HG03097 (cell line): ENCODE data around the gene UFD1.
"Not testable (repeated sequence)": the region's sequence is repeated elsewhere in the genome, so short reads cannot be mapped to it uniquely, and the experiment has no call there.

Experiments used
- ATAC-seq: cut with Tn5 transposase; IDR thresholded peaks from one replicate; pipeline ENCODE4 v1.9.1; 2021; ENCODE audit not compliant: unreplicated experiment, low FRiP score

UFD1 gene

DNA sequence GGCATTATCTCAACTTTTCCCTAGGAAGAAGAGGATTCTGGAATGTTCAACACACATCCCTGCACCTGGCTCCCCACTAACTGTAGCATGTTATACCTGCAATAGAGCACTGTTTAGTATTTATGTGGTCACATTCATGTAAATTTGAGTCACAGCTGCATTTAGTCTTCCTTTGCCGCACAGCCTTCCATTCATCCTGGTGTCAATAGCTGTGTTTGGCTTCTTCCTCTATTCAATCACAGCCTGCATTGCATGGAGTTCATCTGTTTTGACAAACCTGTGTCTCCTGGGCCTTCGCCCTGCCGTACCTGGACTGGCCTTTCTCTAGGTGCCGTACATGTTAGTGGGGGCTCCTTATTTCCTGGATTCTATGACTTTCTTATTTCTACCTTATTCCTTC, 27.4 kb downstream of the UFD1 start:
- no peak for ATAC-seq

- no peak for ATAC-seq
Measured at GRCh38 chr22:19450363-19451175, 28.4 kb downstream of the UFD1 start.

- ATAC-seq = no peak
Measured at GRCh38 chr22:19449422-19449767, 29.6 kb downstream of the UFD1 start.

GRCh38 chr22:19448739-19449421, 30.1 kb downstream of the UFD1 start:
- ATAC-seq = no peak

- ATAC-seq = peak; percentile 36
Measured at GRCh38 chr22:19448076-19448607, 30.9 kb downstream of the UFD1 start.

GRCh38 chr22:19447330-19448075, 31.5 kb downstream of the UFD1 start, which contains the start of gene C22orf39:
C22orf39 (minus strand) TSS chr22:19447711; CDS start chr22:19447688, 23 bp downstream.
- ATAC-seq = peak; percentile 75

DNA sequence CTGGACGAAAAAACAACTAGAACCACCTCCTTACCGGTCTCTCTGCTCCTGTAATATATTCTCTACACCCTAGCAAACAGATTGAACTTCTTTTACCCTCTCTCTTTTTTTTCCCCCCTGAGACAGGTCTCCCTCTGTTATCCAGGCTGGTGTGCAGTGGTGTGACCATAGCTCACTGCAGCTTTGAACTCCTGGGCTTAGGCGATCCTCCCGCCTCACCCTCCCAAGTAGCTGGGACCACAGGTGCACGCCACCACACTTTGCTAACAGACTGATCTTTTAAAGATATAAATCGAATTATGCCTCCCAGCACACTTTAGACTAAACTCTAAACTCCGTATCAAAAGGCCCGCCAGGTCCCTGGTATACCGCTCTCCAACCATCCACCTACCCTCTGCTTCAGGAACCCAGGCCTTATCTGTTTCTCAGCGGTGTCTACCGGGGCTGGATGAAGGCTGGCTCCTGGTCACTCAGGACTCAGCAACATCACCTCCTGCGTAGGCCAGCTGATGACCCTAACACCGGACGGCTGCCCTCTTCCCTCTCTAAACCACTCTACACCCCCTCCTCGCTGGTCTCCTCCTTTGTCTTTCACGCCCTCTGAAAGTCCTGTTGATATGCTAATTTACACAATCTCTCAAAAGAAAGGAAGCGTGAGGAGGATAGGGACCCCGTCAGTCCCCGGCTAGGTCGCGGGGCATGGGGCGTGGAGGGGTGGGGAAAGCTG, 32.2 kb downstream of the UFD1 start:
- no peak for ATAC-seq

DNA sequence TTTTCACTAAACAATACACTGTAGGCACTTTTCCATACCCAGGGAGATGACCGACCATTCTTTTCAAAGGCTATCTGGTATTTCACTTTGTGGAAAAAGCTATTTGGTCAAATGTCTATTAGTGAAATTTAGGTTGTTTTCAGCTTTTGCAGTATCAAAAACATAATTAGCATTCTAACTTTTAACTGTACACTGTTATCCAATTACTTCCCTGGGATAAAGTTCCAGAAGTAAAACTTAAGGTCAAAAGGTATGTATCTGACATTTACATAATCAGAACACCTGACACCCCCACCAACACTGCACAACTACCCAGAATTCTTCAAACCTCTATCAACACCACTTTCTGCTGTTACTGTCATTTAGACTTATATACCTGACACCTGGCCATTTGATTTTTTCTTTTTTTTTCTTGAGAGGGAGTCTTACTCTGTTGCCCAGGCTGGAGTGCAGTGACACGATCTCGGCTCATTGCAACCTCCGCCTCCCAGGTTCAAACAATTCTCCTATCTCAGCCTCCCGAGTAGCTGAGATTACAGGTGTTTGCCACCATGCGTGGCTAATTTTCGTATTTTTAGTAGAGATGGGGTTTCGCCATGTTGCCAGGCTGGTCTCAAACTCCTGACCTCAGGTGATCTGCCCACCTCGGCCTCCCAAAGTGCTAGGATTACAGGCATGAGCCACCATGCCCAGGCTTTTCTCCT, 33.6 kb downstream of the UFD1 start:
- ATAC-seq = not testable (repeated sequence)

GRCh38 chr22:19443544-19444211, 35.3 kb downstream of the UFD1 start:
- no peak for ATAC-seq

DNA sequence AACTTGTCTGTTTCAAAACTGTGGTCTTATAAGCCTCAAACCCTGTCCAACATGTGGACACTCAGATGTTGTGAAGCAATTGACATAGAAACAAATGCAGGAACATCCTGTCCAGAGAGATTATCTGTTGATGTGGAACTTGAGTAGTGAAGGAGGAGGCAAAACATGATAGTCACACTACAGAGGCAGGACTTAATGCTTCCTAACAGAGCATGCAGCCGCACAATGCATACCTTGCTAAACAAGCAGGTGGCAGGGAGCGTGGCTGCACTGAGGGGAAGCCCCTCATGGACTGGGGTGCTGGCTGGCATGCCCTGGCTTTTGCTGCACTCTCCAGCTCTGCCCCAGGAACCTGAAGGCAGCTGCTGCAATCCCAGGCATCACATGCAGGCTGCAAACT, 36.8 kb downstream of the UFD1 start:
- no peak for ATAC-seq

- no peak for ATAC-seq
Measured at GRCh38 chr22:19440411-19441195, 38.4 kb downstream of the UFD1 start.

DNA sequence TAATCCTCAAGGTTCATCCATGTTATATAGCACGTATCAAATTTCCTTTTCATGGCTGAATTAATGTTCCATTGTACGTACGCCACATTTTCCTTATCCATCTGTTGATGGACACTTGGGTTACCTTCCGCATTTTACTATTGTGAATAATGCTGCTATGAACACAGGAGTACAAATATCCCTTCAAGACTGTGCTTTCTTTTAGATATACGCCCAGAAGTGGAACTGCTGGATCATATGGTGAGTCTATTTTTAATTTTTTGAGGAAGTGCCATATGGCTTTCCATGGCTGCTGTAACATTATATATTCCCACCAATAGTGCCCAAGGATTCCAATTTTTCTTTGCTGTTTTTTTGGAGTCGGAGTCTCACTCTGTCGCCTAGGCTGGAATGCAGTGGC, 40.7 kb downstream of the UFD1 start:
- no peak for ATAC-seq

DNA sequence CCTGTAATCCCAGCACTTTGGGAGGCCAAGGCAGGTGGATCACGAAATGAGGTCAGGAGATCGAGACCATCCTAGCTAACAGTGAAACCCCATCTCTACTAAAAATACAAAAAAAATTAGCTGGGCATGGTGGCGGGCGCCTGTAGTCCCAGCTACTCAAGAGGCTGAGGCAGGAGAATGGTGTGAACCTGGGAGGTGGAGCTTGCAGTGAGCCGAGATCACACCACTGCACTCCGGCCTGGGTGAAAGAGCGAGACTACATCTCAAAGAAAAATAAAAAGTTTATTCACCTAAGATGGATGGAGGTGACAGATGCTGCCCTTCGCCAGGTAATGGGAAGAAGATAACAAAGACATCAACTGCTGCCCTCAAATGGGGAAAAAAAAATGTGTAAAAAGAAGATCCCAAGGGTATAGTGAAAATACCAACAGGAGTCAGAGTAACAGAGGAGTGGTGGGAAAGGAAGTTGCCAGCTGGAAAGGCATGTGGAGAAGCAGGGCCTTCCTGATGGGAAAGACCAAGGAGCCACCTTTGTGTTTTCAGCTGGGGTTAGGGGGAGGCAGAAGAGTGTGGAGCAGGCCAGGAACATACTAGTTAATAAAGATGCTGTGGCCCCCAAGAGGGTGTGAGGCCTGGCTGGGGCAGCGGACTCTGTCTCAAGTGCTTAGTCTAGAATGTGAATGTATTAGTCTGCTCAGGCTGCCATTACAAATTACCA, 42.4 kb downstream of the UFD1 start:
- not testable (repeated sequence) for ATAC-seq

- ATAC-seq = no peak
Measured at GRCh38 chr22:19434829-19435580, 44.0 kb downstream of the UFD1 start.

- no peak for ATAC-seq
Measured at GRCh38 chr22:19434401-19434800, 44.6 kb downstream of the UFD1 start.

DNA sequence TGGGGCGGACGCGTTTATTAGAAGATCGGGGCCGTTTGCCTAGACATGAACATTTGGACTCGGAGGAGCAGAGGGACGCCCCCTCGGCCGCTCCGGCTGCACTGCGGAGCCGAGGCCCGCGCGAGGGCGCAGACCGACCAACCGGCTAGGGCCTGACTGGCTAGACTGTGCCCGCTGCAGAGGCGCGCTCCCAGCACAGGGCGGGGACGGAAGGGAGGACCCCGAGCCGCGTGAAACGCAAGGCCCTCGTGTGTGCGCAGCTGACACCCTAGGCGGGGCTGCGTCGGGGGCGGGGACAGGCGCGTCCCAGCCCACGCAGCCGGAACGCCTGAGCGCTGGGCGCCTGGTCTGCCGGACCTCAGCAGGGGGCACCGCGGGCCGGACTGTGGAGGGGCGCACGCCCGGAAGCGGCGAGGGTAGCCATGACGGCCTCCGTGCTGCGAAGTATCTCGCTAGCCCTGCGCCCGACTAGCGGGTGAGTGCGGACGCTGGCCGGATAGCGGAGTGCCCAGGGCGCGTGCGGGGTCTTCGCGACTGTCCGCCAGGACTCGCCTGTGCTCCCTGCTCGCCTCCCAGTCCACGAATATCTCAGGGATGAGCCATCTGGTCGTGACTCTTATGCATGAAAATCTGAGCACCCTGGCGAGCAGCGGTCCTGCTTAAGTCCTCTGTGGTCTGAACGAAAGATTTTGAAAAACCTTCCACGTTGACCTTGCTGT, 46.7 kb downstream of the UFD1 start, which contains the start of gene MRPL40:
TSS of gene MRPL40 (plus strand) at position 413 of the 719 bp plus-strand sequence. CDS start at position 423, 10 bp downstream.
- peak; percentile 66 for ATAC-seq
